Activated T-cell treated with anti-CD3 and anti-CD28 coated beads, Interleukin-2, amount 50 U/mL, for 72 hours (primary cell): ENCODE results near the gene SUSD1. TPM values are rescaled to one million over a fixed set of nuclear protein-coding genes. Genes with fewer than 3 reads are reported as not detected.

ENCODE experiments used
- ATAC-seq, 2 donors: fragments of 150-1000 bp; cut with Tn5 transposase; replicated peaks in 1 of 2; 2 replicates each; pipeline ENCODE4 v1.10.0; 2021; ENCODE audit warnings: moderate library complexity in 2 of 2, mild to moderate bottlenecking in 1 of 2
- DNase-seq, 2 donors: peaks; one replicate each; pipeline ENCODE4 v3.0.0; 2021 to 2022; ENCODE audit warnings: mixed read lengths in 1 of 2
- H3K27ac Mint-ChIP-seq: one replicate; pipeline ENCODE4 v1.8.0; 2022; ENCODE audit warnings: mild to moderate bottlenecking, moderate library complexity, mixed read lengths
- H3K27me3 Mint-ChIP-seq: one replicate; pipeline ENCODE4 v1.8.0; 2022; ENCODE audit warnings: low read depth, mixed read lengths
- H3K36me3 Mint-ChIP-seq, 2 donors: one replicate each; pipeline ENCODE4 v1.8.0; 2022; ENCODE audit warnings: mixed read lengths in 2 of 2, mild to moderate bottlenecking in 1 of 2; ENCODE audit not compliant: insufficient read depth in 2 of 2
- H3K4me1 Mint-ChIP-seq: one replicate; pipeline ENCODE4 v1.8.0; 2022; ENCODE audit warnings: low read depth, mixed read lengths
- H3K4me3 Mint-ChIP-seq, 2 donors: one replicate each; pipeline ENCODE4 v1.8.0; 2022; ENCODE audit warnings: mild to moderate bottlenecking in 2 of 2, mixed read lengths in 2 of 2, moderate library complexity in 2 of 2
- H3K9me3 Mint-ChIP-seq, 2 donors: one replicate each; pipeline ENCODE4 v1.8.0; 2022; ENCODE audit warnings: mixed read lengths in 2 of 2
- total RNA-seq, 2 donors: library from RNA; stranded (reverse); gene quantifications; one replicate each; pipeline ENCODE4 v1.2.3, GENCODE V29; 2022

The SUSD1 gene
- total RNA-seq, 2 donors from 2014 or later: 6.6 to 9.9 TPM

- H3K9me3 Mint-ChIP-seq: no peaks in the 10 kb centered on the region
- H3K27ac Mint-ChIP-seq: no peak overlapping the region
- DNase-seq (no peak), ATAC-seq (no peak)
- H3K4me3 Mint-ChIP-seq: no peak overlapping the region
- no peaks in the 10 kb centered on the region for H3K36me3 Mint-ChIP-seq
- H3K27me3 Mint-ChIP-seq: no peaks in the 10 kb centered on the region
- peaks cover 22% of the 10 kb centered on the region for H3K4me1 Mint-ChIP-seq
Measured at GRCh38 chr9:112119225-112120029, 55.7 kb downstream of the SUSD1 start.

- Mint-ChIP-seq H3K4me1 (peaks cover 21% of the 10 kb centered on the region), H3K9me3 (no peaks in the 10 kb centered on the region), H3K36me3 (no peaks in the 10 kb centered on the region), H3K27ac (no peak overlapping the region), H3K4me3 (no peak overlapping the region), H3K27me3 (no peaks in the 10 kb centered on the region)
- ATAC-seq (no peak), DNase-seq (no peak)
Measured at GRCh38 chr9:112118009-112118408, 57.1 kb downstream of the SUSD1 start.

DNA sequence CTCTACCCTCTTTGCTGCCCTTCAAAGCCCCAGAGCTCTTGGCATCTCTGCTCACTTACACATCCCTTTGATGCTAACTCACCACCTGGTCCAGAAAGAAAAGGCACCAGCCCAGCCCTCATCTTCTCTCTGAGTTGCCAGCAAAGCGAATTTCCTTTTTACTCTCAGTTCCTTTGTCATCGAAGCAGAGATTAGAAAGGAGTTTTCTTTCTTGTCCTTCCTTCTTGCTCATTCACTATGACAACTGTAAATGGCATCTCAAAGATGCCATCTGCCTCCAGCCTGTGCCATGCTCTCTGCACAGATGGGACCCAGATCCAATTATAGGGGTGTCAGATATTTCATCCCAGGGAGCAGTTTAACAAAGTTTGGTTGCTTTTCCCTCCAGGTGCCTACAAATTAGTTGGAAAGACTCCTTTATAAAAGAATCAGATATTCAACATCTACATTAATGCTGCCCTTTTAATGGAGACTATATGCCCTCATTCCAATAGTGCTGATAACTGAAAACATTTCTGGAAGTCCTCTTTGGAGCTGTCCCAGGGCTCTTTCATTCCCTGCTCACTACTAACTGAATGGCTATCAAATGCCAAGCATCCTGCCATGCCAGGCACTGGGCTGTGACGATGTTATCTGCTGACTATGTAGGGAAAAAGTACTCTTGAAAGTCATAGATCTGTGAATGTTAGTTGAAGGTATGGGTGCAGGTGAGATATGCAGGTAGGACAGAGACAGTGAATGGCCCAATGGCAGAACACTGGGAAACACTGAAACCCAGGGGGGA is 58.9 kb downstream of the SUSD1 start:
- peaks cover 3% of the 10 kb centered on the region for H3K4me1 Mint-ChIP-seq
- ATAC-seq: no peak
- H3K36me3 Mint-ChIP-seq: no peaks in the 10 kb centered on the region
- H3K4me3 Mint-ChIP-seq: no peak overlapping the region
- H3K27me3 Mint-ChIP-seq: no peaks in the 10 kb centered on the region
- no peak overlapping the region for H3K27ac Mint-ChIP-seq
- H3K9me3 Mint-ChIP-seq: no peaks in the 10 kb centered on the region
- no peak for DNase-seq

DNA sequence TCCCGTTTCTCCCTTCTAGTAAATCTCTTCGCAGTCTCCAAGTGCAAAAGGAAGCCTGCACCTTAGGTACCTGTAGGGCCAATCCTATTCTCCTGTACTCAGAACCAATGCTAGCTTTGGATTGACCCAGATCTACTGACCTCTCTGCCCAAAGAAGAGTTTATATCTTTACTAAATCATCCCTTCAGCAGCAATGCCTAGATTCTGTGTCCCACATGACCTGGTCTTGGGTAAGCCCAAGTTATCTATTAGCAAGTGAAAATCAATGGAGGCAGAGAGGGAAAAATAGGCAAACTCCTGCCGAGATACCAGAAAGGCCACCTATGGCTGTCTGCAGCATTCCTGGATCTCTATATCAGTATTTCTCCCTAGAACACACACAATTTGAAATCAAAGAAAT is 60.0 kb downstream of the SUSD1 start:
- H3K4me3 Mint-ChIP-seq: no peak overlapping the region
- no peaks in the 10 kb centered on the region for H3K9me3 Mint-ChIP-seq
- ATAC-seq: no peak
- DNase-seq: no peak
- H3K27me3 Mint-ChIP-seq: no peaks in the 10 kb centered on the region
- no peaks in the 10 kb centered on the region for H3K36me3 Mint-ChIP-seq
- no peaks in the 10 kb centered on the region for H3K4me1 Mint-ChIP-seq
- no peak overlapping the region for H3K27ac Mint-ChIP-seq

DNA sequence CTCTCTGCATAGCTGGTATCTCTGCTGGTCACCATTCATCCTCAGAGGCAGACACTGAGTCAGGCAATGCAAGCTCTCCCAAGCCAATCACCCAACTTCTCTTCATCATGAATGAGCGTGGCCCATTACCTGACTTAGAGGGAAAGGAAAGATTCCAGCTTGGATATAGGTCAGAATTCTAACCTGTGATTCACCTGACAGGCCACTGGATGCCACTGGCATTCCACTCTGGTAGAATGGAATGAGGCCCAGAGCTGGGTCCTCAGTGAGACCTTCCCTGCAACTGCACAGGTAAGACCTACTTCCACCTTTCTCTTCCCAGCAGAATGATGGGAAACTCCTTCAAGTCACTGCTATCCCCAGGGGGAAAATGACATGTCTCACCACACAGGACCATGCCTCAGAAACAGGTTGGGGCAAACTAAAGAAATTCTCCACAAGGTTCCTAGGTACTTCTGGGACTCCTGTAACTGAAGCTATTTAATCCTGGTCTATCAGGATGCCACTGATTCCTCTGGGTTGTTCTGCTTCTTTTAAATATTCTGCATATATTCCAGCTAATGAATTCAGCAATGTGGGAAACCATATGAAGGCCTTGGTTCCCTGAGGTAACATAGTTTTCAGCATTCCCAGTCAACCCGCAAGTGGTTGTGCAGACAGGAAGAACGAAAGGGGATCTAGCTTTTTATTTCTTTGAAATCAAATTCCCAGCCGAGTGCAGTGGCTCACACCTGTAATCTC is 62.0 kb downstream of the SUSD1 start:
- ATAC-seq (peak in 1 of 2 donors; percentile 46), DNase-seq (peak; percentile 7 to 15)
- H3K27ac Mint-ChIP-seq: no peak overlapping the region
- H3K27me3 Mint-ChIP-seq: no peaks in the 10 kb centered on the region
- no peak overlapping the region for H3K4me3 Mint-ChIP-seq
- H3K4me1 Mint-ChIP-seq: no peaks in the 10 kb centered on the region
- H3K9me3 Mint-ChIP-seq: no peaks in the 10 kb centered on the region
- no peaks in the 10 kb centered on the region for H3K36me3 Mint-ChIP-seq

- H3K27me3 Mint-ChIP-seq: no peaks in the 10 kb centered on the region
- DNase-seq: no peak
- no peaks in the 10 kb centered on the region for H3K9me3 Mint-ChIP-seq
- H3K27ac Mint-ChIP-seq: no peak overlapping the region
- ATAC-seq: no peak
- no peak overlapping the region for H3K4me3 Mint-ChIP-seq
- H3K4me1 Mint-ChIP-seq: no peaks in the 10 kb centered on the region
- no peaks in the 10 kb centered on the region for H3K36me3 Mint-ChIP-seq
Measured at GRCh38 chr9:112112519-112112918, 62.6 kb downstream of the SUSD1 start.

- no peaks in the 10 kb centered on the region for H3K36me3 Mint-ChIP-seq
- no peaks in the 10 kb centered on the region for H3K27me3 Mint-ChIP-seq
- ATAC-seq (no peak), DNase-seq (no peak)
- H3K4me3 Mint-ChIP-seq: no peak overlapping the region
- H3K27ac Mint-ChIP-seq: no peak overlapping the region
- no peaks in the 10 kb centered on the region for H3K4me1 Mint-ChIP-seq
- no peaks in the 10 kb centered on the region for H3K9me3 Mint-ChIP-seq
Measured at GRCh38 chr9:112111461-112111860, 63.6 kb downstream of the SUSD1 start.

- no peak for DNase-seq
- H3K27ac Mint-ChIP-seq: no peak overlapping the region
- no peak overlapping the region for H3K4me3 Mint-ChIP-seq
- H3K27me3 Mint-ChIP-seq: no peaks in the 10 kb centered on the region
- no peaks in the 10 kb centered on the region for H3K9me3 Mint-ChIP-seq
- no peaks in the 10 kb centered on the region for H3K36me3 Mint-ChIP-seq
- no peaks in the 10 kb centered on the region for H3K4me1 Mint-ChIP-seq
- ATAC-seq: no peak
Measured at GRCh38 chr9:112110777-112111113, 64.4 kb downstream of the SUSD1 start.

- H3K36me3 Mint-ChIP-seq: no peaks in the 10 kb centered on the region
- DNase-seq (no peak), ATAC-seq (no peak)
- H3K27ac Mint-ChIP-seq: no peak overlapping the region
- no peaks in the 10 kb centered on the region for H3K4me1 Mint-ChIP-seq
- no peak overlapping the region for H3K4me3 Mint-ChIP-seq
- H3K27me3 Mint-ChIP-seq: no peaks in the 10 kb centered on the region
- no peaks in the 10 kb centered on the region for H3K9me3 Mint-ChIP-seq
Measured at GRCh38 chr9:112110094-112110776, 64.9 kb downstream of the SUSD1 start.

DNA sequence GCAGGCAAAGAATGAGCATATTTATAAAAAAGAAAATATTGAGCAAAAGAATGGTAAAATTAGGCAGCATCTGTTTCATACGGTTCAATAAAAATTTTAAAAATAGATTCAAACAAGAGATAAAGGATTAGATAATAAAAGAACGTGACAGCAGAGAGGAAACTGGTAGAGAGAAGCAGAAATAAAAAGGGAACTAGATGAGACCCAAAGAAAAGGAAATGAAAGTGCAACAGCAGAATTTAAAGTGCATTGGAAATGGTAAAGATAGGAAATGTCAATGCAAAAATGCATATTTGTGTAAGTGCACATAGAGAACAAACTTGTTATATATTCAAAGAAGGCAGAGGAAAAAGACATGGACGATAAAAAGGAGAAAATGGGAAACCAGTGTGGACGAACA is 70.2 kb downstream of the SUSD1 start:
- peak overlapping the region; percentile 66 for H3K27ac Mint-ChIP-seq
- no peaks in the 10 kb centered on the region for H3K9me3 Mint-ChIP-seq
- H3K27me3 Mint-ChIP-seq: no peaks in the 10 kb centered on the region
- ATAC-seq (no peak), DNase-seq (no peak)
- no peaks in the 10 kb centered on the region for H3K4me1 Mint-ChIP-seq
- no peak overlapping the region for H3K4me3 Mint-ChIP-seq
- H3K36me3 Mint-ChIP-seq: no peaks in the 10 kb centered on the region

DNA sequence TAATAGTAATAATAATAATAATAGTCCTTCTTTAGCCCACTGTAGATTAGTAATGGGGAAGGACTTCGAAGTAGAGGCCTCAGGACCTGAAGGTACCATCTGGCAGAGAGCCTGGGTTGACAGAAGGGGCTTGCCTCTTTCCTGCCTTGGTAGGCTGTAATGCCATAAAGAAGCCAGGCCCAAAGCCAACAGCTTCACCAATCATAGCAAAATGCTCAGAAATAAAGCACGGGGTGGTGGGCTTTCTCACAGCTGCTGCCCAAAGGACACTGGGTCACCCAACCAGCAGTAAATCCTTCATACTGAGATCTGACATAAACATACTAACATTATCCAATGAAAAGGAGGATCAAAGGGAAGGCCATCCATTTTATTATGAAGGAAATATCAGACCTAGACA is 70.7 kb downstream of the SUSD1 start:
- H3K9me3 Mint-ChIP-seq: no peaks in the 10 kb centered on the region
- H3K27me3 Mint-ChIP-seq: no peaks in the 10 kb centered on the region
- no peak overlapping the region for H3K4me3 Mint-ChIP-seq
- H3K27ac Mint-ChIP-seq: peak overlapping the region; percentile 66
- no peak for DNase-seq
- no peaks in the 10 kb centered on the region for H3K4me1 Mint-ChIP-seq
- H3K36me3 Mint-ChIP-seq: no peaks in the 10 kb centered on the region
- no peak for ATAC-seq

DNA sequence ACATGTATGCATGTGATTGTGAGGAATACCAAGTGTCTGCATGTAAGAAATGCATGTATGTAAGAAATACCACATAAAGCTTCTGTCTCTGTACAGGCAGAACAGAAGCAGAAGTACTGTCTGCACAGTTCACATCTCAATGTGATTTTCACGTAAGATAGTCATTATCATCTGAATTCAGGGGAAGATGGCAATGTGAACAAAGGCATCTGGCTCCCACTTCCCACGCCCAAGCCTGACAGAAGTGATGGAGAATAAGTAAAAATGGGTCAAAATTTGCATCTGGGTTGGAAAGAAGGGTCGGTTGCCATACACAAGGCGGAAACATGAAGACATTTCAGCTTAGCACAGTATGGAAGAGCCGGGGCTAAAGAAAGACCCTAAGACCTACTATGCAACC is 71.7 kb downstream of the SUSD1 start:
- no peak overlapping the region for H3K27ac Mint-ChIP-seq
- no peaks in the 10 kb centered on the region for H3K27me3 Mint-ChIP-seq
- H3K4me1 Mint-ChIP-seq: no peaks in the 10 kb centered on the region
- ATAC-seq: no peak
- H3K4me3 Mint-ChIP-seq: no peak overlapping the region
- H3K36me3 Mint-ChIP-seq: no peaks in the 10 kb centered on the region
- DNase-seq: no peak
- no peaks in the 10 kb centered on the region for H3K9me3 Mint-ChIP-seq
